Lower leg skin (tissue), 4 donors: ENCODE data around the gene SCN1B. TPM values are rescaled to one million over a fixed set of nuclear protein-coding genes. Genes with fewer than 3 reads are reported as not detected.
"Not testable (repeated sequence)": the region's sequence is repeated elsewhere in the genome, so short reads cannot be mapped to it uniquely, and the experiment has no call there.

Experiments
- DNase-seq, 2 donors: peaks; one replicate each; pipeline ENCODE4 v3.0.0-alpha.2; 2019; ENCODE audit warnings: low spot score in 2 of 2
- H3K4me3 ChIP-seq: fragments of 200-600 bp; sonication (generic); 2 replicates; pipeline ENCODE4 v1.5.1; 2017; ENCODE audit warnings: mild to moderate bottlenecking, low read depth; ENCODE audit not compliant: poor library complexity, severe bottlenecking
- CTCF ChIP-seq, 3 donors: fragments of 450-650 bp; IDR thresholded peaks; one replicate each; pipeline ENCODE4 v1.5.1; 2016; ENCODE audit warnings: antibody characterized with exemption in 3 of 3, mild to moderate bottlenecking in 3 of 3, moderate library complexity in 2 of 3
- POLR2A ChIP-seq, 2 donors: fragments of 450-650 bp; IDR thresholded peaks; one replicate each; pipeline ENCODE4 v1.6.1; 2016 to 2017; ENCODE audit warnings: antibody characterized with exemption in 2 of 2, mild to moderate bottlenecking in 1 of 2, moderate library complexity in 1 of 2
- WGBS, 2 donors: methylation state at CpG; one replicate each; pipeline ENCODE4 v1.1.5; 2018; 5-methylcytosine and 5-hydroxymethylcytosine counted together
- intact Hi-C: fragments of 100-400 bp; cut with DNase I; formaldehyde crosslinking; loops from one replicate; pipeline ENCODE4 v1.15.0; 2023; ENCODE audit warnings: low total_unique reads
- total RNA-seq, 4 donors: library from RNA; depleted of rRNA; stranded (reverse); fragments of >200 nt; gene quantifications; one replicate each; pipeline ENCODE4 v1.1.0, GENCODE V29; 2016

SCN1B gene
- total RNA-seq, 4 donors from 2014 or later, result 1.1 to 4.4 (median 3.0) TPM

GRCh38 chr19:35005256-35005977 is 24.9 kb upstream of the SCN1B start:
- no peak for TF ChIP-seq CTCF (IDR thresholded peaks at IDR 0.05)
- no peak for TF ChIP-seq POLR2A (IDR thresholded peaks at IDR 0.05)
- no peak for DNase-seq
- intact Hi-C loops, result no loop called here
- no peak overlapping the region for H3K4me3 ChIP-seq
- 88 to 90% methylated on average over 11 of the region's 11 CpGs for WGBS, 2 donors

GRCh38 chr19:35006007-35006341 is 24.3 kb upstream of the SCN1B start:
- 93 to 99% methylated on average over 6 of the region's 6 CpGs for WGBS, 2 donors
- H3K4me3 ChIP-seq, intact Hi-C loops, DNase-seq: not testable (repeated sequence)

DNA sequence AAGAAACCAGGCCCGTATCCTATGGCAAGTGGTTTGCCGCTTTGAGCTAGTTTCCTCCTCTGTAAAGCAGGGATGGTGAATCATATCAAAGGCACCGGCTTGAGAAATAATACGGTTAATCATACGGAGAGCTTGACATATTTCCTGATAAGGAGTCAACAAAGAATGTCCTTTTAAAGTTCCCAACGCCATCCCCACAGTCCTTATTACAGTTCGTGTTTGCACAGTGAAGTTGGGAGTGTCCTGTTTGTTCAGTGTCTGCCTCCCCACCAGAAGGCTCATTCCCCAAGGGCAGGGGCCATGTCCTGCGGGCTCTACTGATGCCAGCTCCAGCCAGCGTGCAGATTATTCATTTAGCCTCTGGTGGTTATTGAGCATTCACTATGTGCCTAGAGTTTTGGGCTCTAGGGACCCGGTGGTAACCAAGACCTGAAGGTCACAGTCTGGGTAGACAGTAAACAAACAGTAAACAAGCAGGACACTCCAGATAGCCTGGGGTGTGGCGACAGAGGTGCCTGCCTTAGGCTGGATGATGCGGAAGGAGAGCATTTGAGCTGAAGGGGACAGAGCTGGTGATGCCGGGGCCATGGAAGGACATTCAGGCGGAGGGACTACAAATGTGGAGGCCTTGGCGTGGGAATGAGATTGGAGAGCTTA is 23.8 kb upstream of the SCN1B start:
- no peak overlapping the region for H3K4me3 ChIP-seq
- no peak for DNase-seq
- intact Hi-C loops, result no loop called here
- no peak for TF ChIP-seq POLR2A (IDR thresholded peaks at IDR 0.05)
- TF ChIP-seq CTCF (IDR thresholded peaks at IDR 0.05), result peak in 1 of 3 donors; percentile 22
- WGBS, 2 donors, result 78 to 84% methylated on average over 15 of the region's 15 CpGs

- TF ChIP-seq POLR2A (IDR thresholded peaks at IDR 0.05) (no peak), CTCF (IDR thresholded peaks at IDR 0.05) (no peak)
- intact Hi-C loops, result no loop called here
- no peak for DNase-seq
- H3K4me3 ChIP-seq, result no peak overlapping the region
- 85 to 96% methylated on average over 5 of the region's 5 CpGs for WGBS, 2 donors
These were observed 23.3 kb upstream of the SCN1B start for GRCh38 chr19:35006999-35007365.

- H3K4me3 ChIP-seq, intact Hi-C loops, DNase-seq: not testable (repeated sequence)
- WGBS, 2 donors, result 95 to 96% methylated on average over 8 of the region's 8 CpGs
These were observed 22.8 kb upstream of the SCN1B start for GRCh38 chr19:35007427-35007826.

DNA sequence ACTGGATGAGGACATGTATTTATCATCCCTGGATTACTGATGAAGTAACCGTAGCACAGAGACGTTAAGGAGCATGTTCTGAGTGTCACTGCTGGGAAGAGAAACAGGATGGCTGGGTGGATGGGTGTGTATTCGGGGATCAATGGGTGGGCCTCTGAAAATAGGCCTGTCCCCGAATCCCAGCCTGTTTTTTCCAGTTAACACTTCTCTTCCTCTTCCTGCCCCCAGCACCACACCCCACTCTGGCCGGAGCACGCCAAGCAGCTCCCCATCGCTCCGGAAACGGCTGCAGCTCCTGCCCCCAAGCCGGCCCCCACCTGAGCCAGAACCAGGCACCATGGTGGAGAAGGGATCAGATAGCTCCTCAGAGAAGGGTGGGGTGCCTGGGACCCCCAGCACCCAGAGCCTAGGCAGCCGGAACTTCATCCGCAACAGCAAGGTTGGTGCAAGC is 21.4 kb upstream of the SCN1B start:
- no peak overlapping the region for H3K4me3 ChIP-seq
- no peak for TF ChIP-seq CTCF (IDR thresholded peaks at IDR 0.05)
- TF ChIP-seq POLR2A (IDR thresholded peaks at IDR 0.05), result no peak
- intact Hi-C loops, result no loop called here
- no peak for DNase-seq
- 85 to 86% methylated on average over 12 of the region's 12 CpGs for WGBS, 2 donors
